Neuron (in vitro differentiated cells): ENCODE measurements around the gene KCNE2.

Experiments
- H2AFZ ChIP-seq: one replicate; pipeline ENCODE4 v1.6.1; 2013; ENCODE audit warnings: low read depth, mild to moderate bottlenecking, inconsistent platforms, low read length, moderate library complexity
- H3K27me3 ChIP-seq: one replicate; pipeline ENCODE4 v1.6.1; 2013; ENCODE audit warnings: low read length; ENCODE audit not compliant: insufficient read depth
- H3K36me3 ChIP-seq: one replicate; pipeline ENCODE4 v1.6.1; 2013; ENCODE audit warnings: low read length; ENCODE audit not compliant: insufficient read depth
- H3K4me1 ChIP-seq: one replicate; pipeline ENCODE4 v1.6.1; 2013; ENCODE audit warnings: low read length; ENCODE audit not compliant: insufficient read depth
- H3K4me3 ChIP-seq: 2 replicates; pipeline ENCODE4 v1.5.1; 2013; ENCODE audit warnings: mild to moderate bottlenecking, low read length, moderate library complexity
- H3K9me3 ChIP-seq: one replicate; pipeline ENCODE4 v1.6.1; 2013; ENCODE audit warnings: low read length

Gene KCNE2

GRCh38 chr21:34343347-34343746 lies 20.5 kb upstream of the KCNE2 start:
- no peak overlapping the region for H2AFZ ChIP-seq
- no peak overlapping the region for H3K4me3 ChIP-seq
- no peaks in the 10 kb centered on the region for H3K4me1 ChIP-seq
- peaks cover 2% of the 10 kb centered on the region for H3K9me3 ChIP-seq
- H3K36me3 ChIP-seq = no peaks in the 10 kb centered on the region
- H3K27me3 ChIP-seq = no peaks in the 10 kb centered on the region

- Histone ChIP-seq H3K4me1 (no peaks in the 10 kb centered on the region), H2AFZ (no peak overlapping the region), H3K9me3 (peaks cover 2% of the 10 kb centered on the region), H3K36me3 (no peaks in the 10 kb centered on the region), H3K27me3 (no peaks in the 10 kb centered on the region), H3K4me3 (no peak overlapping the region)
Observed at GRCh38 chr21:34343838-34344381, 19.9 kb upstream of the KCNE2 start.

GRCh38 chr21:34344584-34344983 lies 19.2 kb upstream of the KCNE2 start:
- Histone ChIP-seq H3K36me3 (no peaks in the 10 kb centered on the region), H3K4me3 (no peak overlapping the region), H3K27me3 (no peaks in the 10 kb centered on the region), H3K4me1 (no peaks in the 10 kb centered on the region), H2AFZ (no peak overlapping the region), H3K9me3 (peaks cover 2% of the 10 kb centered on the region)

- Histone ChIP-seq H3K36me3 (no peaks in the 10 kb centered on the region), H2AFZ (no peak overlapping the region), H3K4me1 (no peaks in the 10 kb centered on the region), H3K4me3 (no peak overlapping the region), H3K9me3 (peaks cover 2% of the 10 kb centered on the region), H3K27me3 (no peaks in the 10 kb centered on the region)
Observed at GRCh38 chr21:34345091-34345871, 18.5 kb upstream of the KCNE2 start.

GRCh38 chr21:34345892-34346291 lies 17.9 kb upstream of the KCNE2 start:
- no peaks in the 10 kb centered on the region for H3K4me1 ChIP-seq
- H3K9me3 ChIP-seq = peaks cover 2% of the 10 kb centered on the region
- H2AFZ ChIP-seq = no peak overlapping the region
- no peak overlapping the region for H3K4me3 ChIP-seq
- no peaks in the 10 kb centered on the region for H3K27me3 ChIP-seq
- no peaks in the 10 kb centered on the region for H3K36me3 ChIP-seq

- Histone ChIP-seq H3K4me3 (no peak overlapping the region), H3K36me3 (no peaks in the 10 kb centered on the region), H2AFZ (no peak overlapping the region), H3K9me3 (no peaks in the 10 kb centered on the region), H3K4me1 (no peaks in the 10 kb centered on the region), H3K27me3 (no peaks in the 10 kb centered on the region)
Observed at GRCh38 chr21:34348890-34349519, 14.8 kb upstream of the KCNE2 start.

- Histone ChIP-seq H3K4me3 (no peak overlapping the region), H3K9me3 (no peaks in the 10 kb centered on the region), H3K4me1 (no peaks in the 10 kb centered on the region), H3K27me3 (peaks cover 4% of the 10 kb centered on the region), H3K36me3 (no peaks in the 10 kb centered on the region), H2AFZ (no peak overlapping the region)
Observed at GRCh38 chr21:34351786-34352241, 12.0 kb upstream of the KCNE2 start.

GRCh38 chr21:34352556-34352955 lies 11.2 kb upstream of the KCNE2 start:
- Histone ChIP-seq H3K36me3 (no peaks in the 10 kb centered on the region), H3K9me3 (no peaks in the 10 kb centered on the region), H3K4me3 (no peak overlapping the region), H3K4me1 (no peaks in the 10 kb centered on the region), H2AFZ (no peak overlapping the region), H3K27me3 (peaks cover 4% of the 10 kb centered on the region)

- Histone ChIP-seq H3K4me1 (no peaks in the 10 kb centered on the region), H2AFZ (no peak overlapping the region), H3K9me3 (no peaks in the 10 kb centered on the region), H3K27me3 (peaks cover 4% of the 10 kb centered on the region), H3K36me3 (no peaks in the 10 kb centered on the region), H3K4me3 (no peak overlapping the region)
Observed at GRCh38 chr21:34353182-34353581, 10.6 kb upstream of the KCNE2 start.

- H3K4me1 ChIP-seq = no peaks in the 10 kb centered on the region
- peaks cover 4% of the 10 kb centered on the region for H3K27me3 ChIP-seq
- no peaks in the 10 kb centered on the region for H3K9me3 ChIP-seq
- no peak overlapping the region for H2AFZ ChIP-seq
- no peak overlapping the region for H3K4me3 ChIP-seq
- H3K36me3 ChIP-seq = no peaks in the 10 kb centered on the region
Observed at GRCh38 chr21:34354836-34355235, 9.0 kb upstream of the KCNE2 start.

GRCh38 chr21:34355570-34355969 lies 8.2 kb upstream of the KCNE2 start:
- Histone ChIP-seq H3K36me3 (no peaks in the 10 kb centered on the region), H2AFZ (no peak overlapping the region), H3K27me3 (peaks cover 4% of the 10 kb centered on the region), H3K4me3 (no peak overlapping the region), H3K9me3 (no peaks in the 10 kb centered on the region), H3K4me1 (no peaks in the 10 kb centered on the region)

- Histone ChIP-seq H3K4me1 (no peaks in the 10 kb centered on the region), H3K27me3 (peaks cover 4% of the 10 kb centered on the region), H2AFZ (no peak overlapping the region), H3K36me3 (no peaks in the 10 kb centered on the region), H3K9me3 (no peaks in the 10 kb centered on the region), H3K4me3 (no peak overlapping the region)
Observed at GRCh38 chr21:34357889-34358288, 5.9 kb upstream of the KCNE2 start.

GRCh38 chr21:34358866-34359265 lies 4.9 kb upstream of the KCNE2 start:
- Histone ChIP-seq H2AFZ (no peak overlapping the region), H3K4me1 (no peaks in the 10 kb centered on the region), H3K36me3 (no peaks in the 10 kb centered on the region), H3K27me3 (peaks cover 4% of the 10 kb centered on the region), H3K4me3 (no peak overlapping the region), H3K9me3 (no peaks in the 10 kb centered on the region)
